ENCODE results near the gene OGFR. TPM values are rescaled to one million over a fixed set of nuclear protein-coding genes. Genes with fewer than 3 reads are reported as not detected.

Gene OGFR
- total and polyA plus RNA-seq, 2 experiments from 2014 or later, result 9.6 to 50.6 TPM

DNA sequence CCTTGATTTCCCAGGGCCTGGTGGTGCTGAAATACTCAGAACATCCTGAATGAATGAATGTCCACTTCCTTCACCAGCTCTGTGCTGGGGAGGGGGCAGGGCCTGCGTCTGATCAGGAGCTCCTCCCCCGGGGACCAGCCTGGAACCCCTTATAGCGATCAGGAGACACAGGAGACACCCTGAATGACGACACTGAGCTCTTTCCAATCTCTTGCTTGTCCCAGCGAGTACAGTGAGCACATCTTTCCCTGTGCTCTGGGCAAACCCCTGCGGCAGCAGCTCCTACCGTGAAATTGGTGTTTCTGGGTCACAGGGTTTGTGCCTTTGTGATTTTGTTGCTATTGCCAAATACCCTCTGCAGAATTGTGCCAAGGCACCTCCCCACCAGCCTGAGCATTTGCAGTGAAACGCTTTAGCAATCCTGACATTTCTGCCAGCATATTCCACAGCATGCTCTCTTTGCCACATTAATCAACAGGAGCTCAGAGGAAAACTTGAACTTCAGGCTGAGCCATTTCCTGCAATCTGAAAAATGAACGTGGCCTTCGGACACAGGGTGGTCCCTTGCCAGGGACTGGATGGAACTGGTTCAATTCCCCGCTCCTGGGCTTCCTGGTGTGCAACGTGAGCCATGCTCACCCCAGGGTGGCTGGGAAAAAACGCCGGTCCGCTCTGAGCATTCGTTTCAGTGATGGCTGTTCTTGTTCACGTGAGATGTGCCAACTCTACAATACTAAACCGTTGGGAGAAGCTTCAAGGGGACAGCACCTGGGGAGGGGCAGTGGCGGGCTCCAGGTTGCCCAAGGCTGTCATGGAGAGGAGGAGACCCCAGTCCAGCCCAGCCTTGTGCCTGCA lies 31.4 kb upstream of the OGFR start (continued):
- TF ChIP-seq, protein P1, sequence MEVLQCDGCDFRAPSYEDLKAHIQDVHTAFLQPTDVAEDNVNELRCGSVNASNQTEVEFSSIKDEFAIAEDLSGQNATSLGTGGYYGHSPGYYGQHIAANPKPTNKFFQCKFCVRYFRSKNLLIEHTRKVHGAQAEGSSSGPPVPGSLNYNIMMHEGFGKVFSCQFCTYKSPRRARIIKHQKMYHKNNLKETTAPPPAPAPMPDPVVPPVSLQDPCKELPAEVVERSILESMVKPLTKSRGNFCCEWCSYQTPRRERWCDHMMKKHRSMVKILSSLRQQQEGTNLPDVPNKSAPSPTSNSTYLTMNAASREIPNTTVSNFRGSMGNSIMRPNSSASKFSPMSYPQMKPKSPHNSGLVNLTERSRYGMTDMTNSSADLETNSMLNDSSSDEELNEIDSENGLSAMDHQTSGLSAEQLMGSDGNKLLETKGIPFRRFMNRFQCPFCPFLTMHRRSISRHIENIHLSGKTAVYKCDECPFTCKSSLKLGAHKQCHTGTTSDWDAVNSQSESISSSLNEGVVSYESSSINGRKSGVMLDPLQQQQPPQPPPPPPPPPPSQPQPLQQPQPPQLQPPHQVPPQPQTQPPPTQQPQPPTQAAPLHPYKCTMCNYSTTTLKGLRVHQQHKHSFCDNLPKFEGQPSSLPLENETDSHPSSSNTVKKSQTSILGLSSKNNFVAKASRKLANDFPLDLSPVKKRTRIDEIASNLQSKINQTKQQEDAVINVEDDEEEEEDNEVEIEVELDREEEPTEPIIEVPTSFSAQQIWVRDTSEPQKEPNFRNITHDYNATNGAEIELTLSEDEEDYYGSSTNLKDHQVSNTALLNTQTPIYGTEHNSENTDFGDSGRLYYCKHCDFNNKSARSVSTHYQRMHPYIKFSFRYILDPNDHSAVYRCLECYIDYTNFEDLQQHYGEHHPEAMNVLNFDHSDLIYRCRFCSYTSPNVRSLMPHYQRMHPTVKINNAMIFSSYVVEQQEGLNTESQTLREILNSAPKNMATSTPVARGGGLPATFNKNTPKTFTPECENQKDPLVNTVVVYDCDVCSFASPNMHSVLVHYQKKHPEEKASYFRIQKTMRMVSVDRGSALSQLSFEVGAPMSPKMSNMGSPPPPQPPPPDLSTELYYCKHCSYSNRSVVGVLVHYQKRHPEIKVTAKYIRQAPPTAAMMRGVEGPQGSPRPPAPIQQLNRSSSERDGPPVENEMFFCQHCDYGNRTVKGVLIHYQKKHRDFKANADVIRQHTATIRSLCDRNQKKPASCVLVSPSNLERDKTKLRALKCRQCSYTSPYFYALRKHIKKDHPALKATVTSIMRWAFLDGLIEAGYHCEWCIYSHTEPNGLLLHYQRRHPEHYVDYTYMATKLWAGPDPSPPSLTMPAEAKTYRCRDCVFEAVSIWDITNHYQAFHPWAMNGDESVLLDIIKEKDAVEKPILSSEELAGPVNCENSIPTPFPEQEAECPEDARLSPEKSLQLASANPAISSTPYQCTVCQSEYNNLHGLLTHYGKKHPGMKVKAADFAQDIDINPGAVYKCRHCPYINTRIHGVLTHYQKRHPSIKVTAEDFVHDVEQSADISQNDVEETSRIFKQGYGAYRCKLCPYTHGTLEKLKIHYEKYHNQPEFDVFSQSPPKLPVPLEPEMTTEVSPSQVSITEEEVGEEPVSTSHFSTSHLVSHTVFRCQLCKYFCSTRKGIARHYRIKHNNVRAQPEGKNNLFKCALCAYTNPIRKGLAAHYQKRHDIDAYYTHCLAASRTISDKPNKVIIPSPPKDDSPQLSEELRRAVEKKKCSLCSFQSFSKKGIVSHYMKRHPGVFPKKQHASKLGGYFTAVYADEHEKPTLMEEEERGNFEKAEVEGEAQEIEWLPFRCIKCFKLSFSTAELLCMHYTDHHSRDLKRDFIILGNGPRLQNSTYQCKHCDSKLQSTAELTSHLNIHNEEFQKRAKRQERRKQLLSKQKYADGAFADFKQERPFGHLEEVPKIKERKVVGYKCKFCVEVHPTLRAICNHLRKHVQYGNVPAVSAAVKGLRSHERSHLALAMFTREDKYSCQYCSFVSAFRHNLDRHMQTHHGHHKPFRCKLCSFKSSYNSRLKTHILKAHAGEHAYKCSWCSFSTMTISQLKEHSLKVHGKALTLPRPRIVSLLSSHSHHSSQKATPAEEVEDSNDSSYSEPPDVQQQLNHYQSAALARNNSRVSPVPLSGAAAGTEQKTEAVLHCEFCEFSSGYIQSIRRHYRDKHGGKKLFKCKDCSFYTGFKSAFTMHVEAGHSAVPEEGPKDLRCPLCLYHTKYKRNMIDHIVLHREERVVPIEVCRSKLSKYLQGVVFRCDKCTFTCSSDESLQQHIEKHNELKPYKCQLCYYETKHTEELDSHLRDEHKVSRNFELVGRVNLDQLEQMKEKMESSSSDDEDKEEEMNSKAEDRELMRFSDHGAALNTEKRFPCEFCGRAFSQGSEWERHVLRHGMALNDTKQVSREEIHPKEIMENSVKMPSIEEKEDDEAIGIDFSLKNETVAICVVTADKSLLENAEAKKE (CRISPR knock-in tag; IDR thresholded peaks at IDR 0.05), result no peak
- TF ChIP-seq EZH2 (IDR thresholded peaks at IDR 0.05; ENCODE audit: low read depth, unreplicated experiment) (no peak), POLR2AphosphoS5 (IDR thresholded peaks at IDR 0.05; ENCODE audit: low read depth) (no peak), JUNB (IDR thresholded peaks at IDR 0.05; ENCODE audit: unreplicated experiment) (no peak)

DNA sequence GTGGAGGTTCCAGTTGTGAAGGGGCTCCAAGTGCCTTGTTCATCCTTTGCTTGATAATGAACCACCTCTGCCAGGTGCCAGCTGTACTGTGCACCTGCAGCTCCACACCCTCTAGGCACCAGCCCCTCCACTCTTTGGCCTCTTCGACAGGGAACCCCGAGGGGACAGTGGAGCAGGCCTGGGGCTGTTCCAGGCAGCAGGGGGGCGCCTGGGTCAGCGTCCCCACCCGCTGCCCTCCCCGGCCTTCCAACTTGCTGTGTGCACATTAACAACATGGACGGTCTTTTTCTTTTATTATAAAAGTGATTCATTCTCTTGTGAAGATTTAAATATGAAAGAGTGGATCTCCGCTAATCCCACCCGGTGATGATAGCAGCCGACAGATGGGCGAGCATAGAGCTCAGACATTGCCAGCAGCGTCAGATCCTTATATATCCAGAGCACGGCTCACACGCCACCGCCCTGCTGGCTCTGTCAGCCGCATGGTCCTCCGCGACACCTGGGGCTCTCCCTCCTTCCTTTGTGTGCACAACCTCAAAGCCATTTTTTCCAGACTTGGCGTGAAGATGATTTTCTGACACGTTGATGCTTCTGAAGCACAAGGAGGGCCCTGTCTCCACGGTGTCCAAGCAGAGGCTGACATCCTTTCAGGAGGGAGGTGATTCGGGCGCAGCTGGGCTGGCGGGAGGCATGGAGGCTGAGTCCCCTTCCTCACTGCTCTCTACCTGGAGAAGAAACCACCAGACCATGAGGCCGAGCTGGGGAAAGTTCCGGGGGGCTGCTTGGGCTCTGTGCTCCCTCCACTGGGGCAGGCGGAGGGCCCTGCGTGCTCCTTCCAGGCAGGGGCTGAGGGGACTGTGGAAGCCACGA lies 30.6 kb upstream of the OGFR start:
- no peak overlapping the region for H3K27ac ChIP-seq (ENCODE audit: low read depth)
- DNase-seq (ENCODE audit: low spot score), result no peak
- 0 out of 2 replicates have a peak, but pooled peaks cover 2% of the 10 kb centered on the region for H3F3A ChIP-seq (replicated peaks; ENCODE audit: low read depth)
- no peaks in the 10 kb centered on the region for H3K79me2 ChIP-seq (replicated peaks; ENCODE audit: insufficient read depth)
- Mint-ChIP-seq H3K4me3 (no peak overlapping the region), H3K9me3 (no peaks in the 10 kb centered on the region), H3K27ac (no peak overlapping the region), H3K27me3 (ENCODE audit: insufficient read depth, low read depth, poor library complexity) (peaks cover 5% of the 10 kb centered on the region), H3K4me1 (peaks cover 20% of the 10 kb centered on the region), H3K36me3 (ENCODE audit: low read depth) (no peaks in the 10 kb centered on the region)
- H4K20me1 ChIP-seq (replicated peaks; ENCODE audit: insufficient read depth), result no peaks in the 10 kb centered on the region
- ATAC-seq, result no peak
- H3K36me3 ChIP-seq (ENCODE audit: insufficient read depth), result no peaks in the 10 kb centered on the region
- no peaks in the 10 kb centered on the region; the same call in 1 of the 2 replicates for H3K4me1 ChIP-seq (ENCODE audit: insufficient read depth)
- H3K27me3 ChIP-seq (ENCODE audit: insufficient read depth), result no peaks in the 10 kb centered on the region
- H2AFZ ChIP-seq, result no peak overlapping the region
- H3K4me2 ChIP-seq, result no peak overlapping the region
- H3K9me2 ChIP-seq (ENCODE audit: insufficient read depth), result no peaks in the 10 kb centered on the region
- H3K4me3 ChIP-seq, result no peak overlapping the region
- TF ChIP-seq ZNF114 (CRISPR knock-in tag; IDR thresholded peaks at IDR 0.05), result no peak
- TF ChIP-seq, protein P1 (CRISPR knock-in tag; IDR thresholded peaks at IDR 0.05), result no peak

Data from GM23338 (cell line).